ENCODE results near the gene CGA. TPM values are rescaled to one million over a fixed set of nuclear protein-coding genes. Genes with fewer than 3 reads are reported as not detected.

Gene CGA
- total RNA-seq, 1 donor: not detected

GRCh38 chr6:87066449-87067333, 28.2 kb downstream of the CGA start:
- Histone ChIP-seq H3K9me3 (ENCODE audit: low read depth, low read length) (no peaks in the 10 kb centered on the region), H3K27me3 (ENCODE audit: insufficient read depth, low read length) (no peaks in the 10 kb centered on the region), H3K4me3 (ENCODE audit: low read length) (no peak overlapping the region), H3K4me1 (ENCODE audit: insufficient read depth, low read length) (no peaks in the 10 kb centered on the region)

DNA sequence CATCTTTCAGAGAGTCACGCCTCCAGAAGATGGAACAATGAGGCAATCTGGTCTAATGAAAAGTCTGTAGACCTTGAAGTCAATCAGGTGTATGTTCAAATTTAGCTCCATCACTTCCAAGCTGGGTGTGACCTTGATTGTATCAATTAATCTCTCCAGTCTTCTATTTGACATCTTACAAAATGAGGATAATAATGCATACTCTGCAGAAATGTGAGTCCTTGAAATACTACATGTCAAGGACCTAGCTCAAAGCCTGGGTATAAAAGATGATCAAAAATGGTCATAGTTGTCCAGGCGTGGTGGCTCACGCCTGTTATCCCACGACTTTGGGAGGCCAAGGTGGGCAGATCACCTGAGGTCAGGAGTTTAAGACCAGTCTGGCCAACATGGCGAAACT, 29.8 kb downstream of the CGA start:
- Histone ChIP-seq H3K27me3 (ENCODE audit: insufficient read depth, low read length) (no peaks in the 10 kb centered on the region), H3K9me3 (ENCODE audit: low read depth, low read length) (no peaks in the 10 kb centered on the region), H3K4me3 (ENCODE audit: low read length) (no peak overlapping the region), H3K4me1 (ENCODE audit: insufficient read depth, low read length) (no peaks in the 10 kb centered on the region)

DNA sequence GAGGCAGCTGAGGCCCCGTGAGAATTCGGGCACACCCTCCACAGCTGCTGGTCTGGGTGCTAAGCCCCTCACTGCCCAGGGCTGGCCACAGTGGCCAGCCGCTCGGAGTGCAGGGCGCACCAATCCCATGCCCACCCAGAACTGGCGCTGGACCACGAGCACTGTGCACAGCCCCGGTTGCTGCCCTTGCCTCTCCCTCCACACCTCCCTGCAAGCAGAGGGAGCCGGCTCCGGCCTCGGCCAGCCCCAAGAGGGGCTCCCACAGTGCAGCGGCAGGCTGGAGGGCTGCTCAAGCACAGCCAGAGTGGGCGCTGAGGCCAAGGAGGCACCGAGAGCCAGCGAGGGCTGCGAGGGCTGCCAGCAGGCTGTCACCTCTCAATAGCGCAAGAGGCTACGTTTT, 35.0 kb downstream of the CGA start:
- Histone ChIP-seq H3K4me1 (ENCODE audit: insufficient read depth, low read length) (no peaks in the 10 kb centered on the region), H3K27me3 (ENCODE audit: insufficient read depth, low read length) (no peaks in the 10 kb centered on the region), H3K4me3 (ENCODE audit: low read length) (no peak overlapping the region), H3K9me3 (ENCODE audit: low read depth, low read length) (no peaks in the 10 kb centered on the region)

- H3K4me1 ChIP-seq (ENCODE audit: insufficient read depth, low read length): peaks cover 5% of the 10 kb centered on the region
- no peaks in the 10 kb centered on the region for H3K27me3 ChIP-seq (ENCODE audit: insufficient read depth, low read length)
Observed at GRCh38 chr6:87054143-87054833, 40.6 kb downstream of the CGA start.

DNA sequence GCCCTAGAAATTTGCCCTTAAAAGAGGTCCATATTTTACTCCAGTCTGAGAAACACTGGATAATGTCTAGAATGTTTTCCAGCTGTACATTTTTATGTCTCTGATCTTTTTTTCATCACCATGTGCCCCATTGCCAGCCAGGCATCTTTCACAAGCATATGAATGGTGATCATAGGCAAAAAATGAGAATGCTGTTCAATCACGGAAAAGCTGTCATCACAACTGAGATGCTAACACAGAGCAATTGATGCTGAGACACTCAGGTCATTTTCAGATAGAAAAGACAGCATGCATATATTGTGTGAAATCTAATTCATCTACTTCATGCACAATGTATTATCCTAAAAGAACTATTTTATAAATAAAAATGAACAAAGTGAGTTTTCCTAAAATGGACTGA, 41.6 kb downstream of the CGA start:
- Histone ChIP-seq H3K4me1 (ENCODE audit: insufficient read depth, low read length) (peaks cover 5% of the 10 kb centered on the region), H3K9me3 (ENCODE audit: low read depth, low read length) (no peaks in the 10 kb centered on the region), H3K4me3 (ENCODE audit: low read length) (no peak overlapping the region), H3K27me3 (ENCODE audit: insufficient read depth, low read length) (no peaks in the 10 kb centered on the region)

More at GRCh38 chr6:87054143-87054833, 40.6 kb downstream of the CGA start:
- no peak overlapping the region for H3K4me3 ChIP-seq (ENCODE audit: low read length)
- no peaks in the 10 kb centered on the region for H3K9me3 ChIP-seq (ENCODE audit: low read depth, low read length)

DNA sequence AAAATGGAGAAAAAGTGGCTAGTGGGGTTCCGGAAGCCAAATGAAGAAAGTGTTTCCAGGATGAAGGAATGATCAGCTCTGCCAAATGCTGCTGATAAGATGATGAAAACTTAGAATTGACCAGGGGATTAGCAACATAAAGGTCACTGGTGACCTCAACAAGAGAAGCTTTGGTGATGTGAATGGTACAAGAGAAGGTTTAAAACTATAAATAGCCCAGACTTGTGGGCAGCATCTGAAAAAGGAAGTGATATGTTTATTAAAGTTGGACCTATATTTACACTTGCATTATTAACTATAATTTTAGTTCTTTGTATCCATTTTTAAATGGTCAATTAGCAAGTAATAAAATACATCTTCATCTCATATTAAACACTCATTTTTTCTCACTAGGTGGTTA, 45.1 kb downstream of the CGA start:
- Histone ChIP-seq H3K4me1 (ENCODE audit: insufficient read depth, low read length) (peaks cover 5% of the 10 kb centered on the region), H3K4me3 (ENCODE audit: low read length) (no peak overlapping the region), H3K9me3 (ENCODE audit: low read depth, low read length) (no peaks in the 10 kb centered on the region), H3K27me3 (ENCODE audit: insufficient read depth, low read length) (no peaks in the 10 kb centered on the region)

- Histone ChIP-seq H3K4me3 (ENCODE audit: low read length) (no peak overlapping the region), H3K27me3 (ENCODE audit: insufficient read depth, low read length) (no peaks in the 10 kb centered on the region), H3K9me3 (ENCODE audit: low read depth, low read length) (no peaks in the 10 kb centered on the region), H3K4me1 (ENCODE audit: insufficient read depth, low read length) (no peaks in the 10 kb centered on the region)
Observed at GRCh38 chr6:87045521-87046075, 49.3 kb downstream of the CGA start.

DNA sequence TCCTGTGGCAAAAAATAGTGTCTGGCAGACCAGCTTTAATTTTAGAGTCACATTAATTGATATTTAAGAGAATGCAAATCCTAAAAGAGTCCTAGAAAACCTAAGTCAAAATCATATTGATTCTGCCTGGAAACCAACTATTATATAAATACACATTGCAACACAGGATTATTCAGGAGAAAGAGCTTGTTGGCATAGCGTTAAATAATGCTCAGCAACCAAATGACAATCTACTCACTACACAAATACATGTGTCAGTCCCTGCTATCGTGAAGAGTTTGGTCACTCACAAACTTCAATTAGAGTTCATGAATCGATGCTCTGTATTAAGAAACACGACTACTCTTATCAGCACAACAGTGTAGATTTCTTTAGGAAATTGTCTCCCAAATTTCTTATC, 54.2 kb downstream of the CGA start:
- Histone ChIP-seq H3K4me1 (ENCODE audit: insufficient read depth, low read length) (no peaks in the 10 kb centered on the region), H3K9me3 (ENCODE audit: low read depth, low read length) (no peaks in the 10 kb centered on the region), H3K27me3 (ENCODE audit: insufficient read depth, low read length) (no peaks in the 10 kb centered on the region), H3K4me3 (ENCODE audit: low read length) (no peak overlapping the region)

Other genes starting within 250 kb of the CGA start
- gene HTR1E, start 157.6 kb downstream of the CGA start, total RNA-seq: not detected
- 134 TPM for gene ZNF292, start 60.5 kb upstream of the CGA start, total RNA-seq
- gene SMIM8, start 227.5 kb upstream of the CGA start, total RNA-seq: 4.7 TPM
- gene GJB7, start 234.2 kb upstream of the CGA start, total RNA-seq: under 0.01 TPM
- 2.0 TPM for gene C6orf163, start 249.7 kb upstream of the CGA start, total RNA-seq